ENCODE results near the gene COQ9.

GRCh38 chr16:57407521-57408353 lies 39.5 kb upstream of the COQ9 start:
- TF ChIP-seq CTCF (conservative IDR thresholded peaks at IDR 0.05; ENCODE audit: low read length) = no peak
- no peak for TF ChIP-seq EZH2phosphoT487 (IDR thresholded peaks at IDR 0.05; ENCODE audit: borderline replicate concordance)
